Parathyroid adenoma (tissue), 2 donors: ENCODE results near the gene GLDC.
"Not testable (repeated sequence)": the region's sequence is repeated elsewhere in the genome, so short reads cannot be mapped to it uniquely, and the experiment has no call there.

Source experiments
- H2AFZ ChIP-seq: fragments of 300-600 bp; sonication (generic); one replicate; pipeline ENCODE4 v1.7.0; 2017; ENCODE audit warnings: antibody characterized with exemption, mild to moderate bottlenecking
- H3K27ac ChIP-seq: fragments of 300-600 bp; sonication (generic); one replicate; pipeline ENCODE4 v1.7.0; 2017
- H3K27me3 ChIP-seq: fragments of 300-600 bp; sonication (generic); one replicate; pipeline ENCODE4 v1.7.0; 2017; ENCODE audit warnings: low read length; ENCODE audit not compliant: control insufficient read depth, insufficient read depth
- H3K36me3 ChIP-seq: fragments of 300-600 bp; sonication (generic); one replicate; pipeline ENCODE4 v1.7.0; 2017; ENCODE audit warnings: low read length; ENCODE audit not compliant: control insufficient read depth, insufficient read depth
- H3K4me1 ChIP-seq: fragments of 300-600 bp; sonication (generic); one replicate; pipeline ENCODE4 v1.7.0; 2017; ENCODE audit warnings: control low read depth
- H3K4me2 ChIP-seq: fragments of 300-600 bp; sonication (generic); one replicate; pipeline ENCODE4 v1.7.0; 2017; ENCODE audit warnings: low read length
- H3K4me3 ChIP-seq: fragments of 300-600 bp; sonication (generic); one replicate; pipeline ENCODE4 v1.7.0; 2017; ENCODE audit warnings: low read depth, low read length
- H3K79me2 ChIP-seq: fragments of 300-600 bp; sonication (generic); one replicate; pipeline ENCODE4 v1.7.0; 2017; ENCODE audit warnings: control low read depth
- H3K9ac ChIP-seq: fragments of 300-600 bp; sonication (generic); one replicate; pipeline ENCODE4 v1.7.0; 2017; ENCODE audit warnings: mild to moderate bottlenecking
- H3K9me3 ChIP-seq: fragments of 300-600 bp; sonication (generic); one replicate; pipeline ENCODE4 v1.7.0; 2017; ENCODE audit warnings: low read length; ENCODE audit not compliant: control insufficient read depth
- CTCF ChIP-seq: fragments of 300-600 bp; sonication (generic); IDR thresholded peaks from one replicate; pipeline ENCODE4 v1.7.0; 2017; ENCODE audit warnings: antibody characterized with exemption, mild to moderate bottlenecking
- donor health status: primary hyperparathyroidism.

Gene GLDC

DNA sequence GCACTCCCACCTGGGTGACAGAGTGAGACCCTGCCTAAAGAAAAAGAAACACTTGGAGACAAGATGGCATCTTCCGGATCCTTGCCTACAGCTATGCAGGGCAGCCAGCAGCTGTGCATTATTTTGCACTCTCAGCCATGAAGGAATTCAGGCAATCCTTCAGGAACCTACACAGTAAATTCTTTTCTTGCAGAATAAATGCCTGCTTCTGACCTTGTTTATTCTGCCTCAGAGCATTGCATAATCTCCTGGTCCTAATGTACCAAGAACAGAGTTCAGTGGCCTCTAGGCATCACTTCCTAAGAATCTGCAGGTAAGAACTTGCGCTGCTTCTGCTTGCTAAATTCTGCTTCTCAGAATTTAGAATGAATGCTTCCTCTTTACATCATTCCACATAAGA, 16.8 kb downstream of the GLDC start:
- Histone ChIP-seq H3K36me3 (no peaks in the 10 kb centered on the region), H3K4me1 (no peaks in the 10 kb centered on the region), H3K79me2 (no peaks in the 10 kb centered on the region), H3K27ac (no peak overlapping the region), H3K4me3 (no peak overlapping the region), H3K4me2 (no peak overlapping the region), H3K27me3 (no peaks in the 10 kb centered on the region), H3K9ac (no peak overlapping the region), H3K9me3 (no peaks in the 10 kb centered on the region), H2AFZ (no peak overlapping the region)
- no peak for TF ChIP-seq CTCF

DNA sequence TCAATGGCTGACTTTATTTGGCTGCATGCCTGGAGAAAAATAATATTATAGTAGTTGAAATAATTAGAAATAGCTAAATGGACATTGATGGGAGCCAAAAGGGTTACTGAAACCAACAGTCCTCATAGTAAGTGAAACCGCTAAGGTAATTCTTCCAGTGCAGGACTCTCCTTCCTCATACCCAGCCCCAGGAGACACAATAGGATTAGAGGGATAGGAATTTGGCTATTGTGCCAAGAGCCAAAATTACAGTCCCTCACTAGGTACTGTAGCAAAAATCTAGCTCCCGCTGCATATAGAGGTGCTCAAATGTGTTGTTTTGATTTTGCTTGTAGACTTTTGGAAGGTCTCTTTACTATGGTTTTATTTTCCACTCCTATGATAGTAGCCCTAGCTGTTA, 20.2 kb downstream of the GLDC start:
- Histone ChIP-seq H3K27me3 (no peaks in the 10 kb centered on the region), H3K27ac (no peak overlapping the region), H2AFZ (no peak overlapping the region), H3K4me3 (no peak overlapping the region), H3K79me2 (no peaks in the 10 kb centered on the region), H3K4me1 (no peaks in the 10 kb centered on the region), H3K9ac (no peak overlapping the region), H3K9me3 (no peaks in the 10 kb centered on the region), H3K36me3 (no peaks in the 10 kb centered on the region), H3K4me2 (no peak overlapping the region)
- no peak for TF ChIP-seq CTCF

GRCh38 chr9:6622784-6623183, 22.7 kb downstream of the GLDC start:
- not testable (repeated sequence) for H3K9ac ChIP-seq, H3K4me3 ChIP-seq, H3K27me3 ChIP-seq, H2AFZ ChIP-seq, H3K36me3 ChIP-seq, H3K9me3 ChIP-seq, H3K4me1 ChIP-seq, H3K27ac ChIP-seq, H3K4me2 ChIP-seq, H3K79me2 ChIP-seq

- H3K27ac ChIP-seq = no peak overlapping the region
- H3K4me1 ChIP-seq = no peaks in the 10 kb centered on the region
- no peaks in the 10 kb centered on the region for H3K36me3 ChIP-seq
- no peak overlapping the region for H3K4me3 ChIP-seq
- H2AFZ ChIP-seq = no peak overlapping the region
- TF ChIP-seq CTCF = no peak
- H3K9me3 ChIP-seq = no peaks in the 10 kb centered on the region
- no peaks in the 10 kb centered on the region for H3K27me3 ChIP-seq
- H3K4me2 ChIP-seq = no peak overlapping the region
- no peak overlapping the region for H3K9ac ChIP-seq
- no peaks in the 10 kb centered on the region for H3K79me2 ChIP-seq
Measured at GRCh38 chr9:6620796-6621195, 24.7 kb downstream of the GLDC start.

GRCh38 chr9:6620353-6620752, 25.2 kb downstream of the GLDC start:
- Histone ChIP-seq H3K4me1 (no peaks in the 10 kb centered on the region), H3K4me2 (no peak overlapping the region), H3K27ac (no peak overlapping the region), H3K27me3 (no peaks in the 10 kb centered on the region), H2AFZ (no peak overlapping the region), H3K79me2 (no peaks in the 10 kb centered on the region), H3K4me3 (no peak overlapping the region), H3K36me3 (no peaks in the 10 kb centered on the region), H3K9ac (no peak overlapping the region), H3K9me3 (no peaks in the 10 kb centered on the region)
- TF ChIP-seq CTCF = no peak
